Germinal center (tissue), 1 donor: ENCODE results near the gene YIPF1.
A peak's percentile ranks its signal among the peaks of the same experiment; 100 is the strongest.
"Not testable (repeated sequence)": the region's sequence is repeated elsewhere in the genome, so short reads cannot be mapped to it uniquely, and the experiment has no call there.

ENCODE experiments used
- DNase-seq: peaks from one replicate; pipeline ENCODE4 v3.0.0; 2012; ENCODE audit warnings: mixed read lengths, low spot score

YIPF1 gene

GRCh38 chr1:53837924-53838653 is 51.5 kb downstream of the YIPF1 start, which contains the start of gene NDC1:
Gene NDC1, minus strand, starts transcription at chr1:53838296. Its CDS starts 35 bp downstream, at chr1:53838261.
- DNase-seq: peak; percentile 84

- peak; percentile 55 for DNase-seq
Observed at GRCh38 chr1:53837646-53837923, 52.0 kb downstream of the YIPF1 start.

GRCh38 chr1:53835491-53835890 is 54.1 kb downstream of the YIPF1 start:
- peak; percentile 48 for DNase-seq

GRCh38 chr1:53834776-53835175 is 54.8 kb downstream of the YIPF1 start:
- DNase-seq: no peak

GRCh38 chr1:53833393-53833792 is 56.2 kb downstream of the YIPF1 start:
- DNase-seq: no peak

- DNase-seq: no peak
Observed at GRCh38 chr1:53826367-53826766, 63.2 kb downstream of the YIPF1 start.

- no peak for DNase-seq
Observed at GRCh38 chr1:53825306-53825705, 64.3 kb downstream of the YIPF1 start.

GRCh38 chr1:53822931-53823330 is 66.7 kb downstream of the YIPF1 start:
- no peak for DNase-seq

GRCh38 chr1:53821380-53821779 is 68.2 kb downstream of the YIPF1 start:
- no peak for DNase-seq

GRCh38 chr1:53819387-53819786 is 70.2 kb downstream of the YIPF1 start:
- DNase-seq: no peak

GRCh38 chr1:53816584-53816983 is 73.0 kb downstream of the YIPF1 start:
- DNase-seq: not testable (repeated sequence)

- not testable (repeated sequence) for DNase-seq
Observed at GRCh38 chr1:53815484-53815883, 74.1 kb downstream of the YIPF1 start.

GRCh38 chr1:53811414-53811851 is 78.2 kb downstream of the YIPF1 start:
- no peak for DNase-seq

- DNase-seq: no peak
Observed at GRCh38 chr1:53810497-53810896, 79.1 kb downstream of the YIPF1 start.

- DNase-seq: no peak
Observed at GRCh38 chr1:53810007-53810406, 79.6 kb downstream of the YIPF1 start.

- no peak for DNase-seq
Observed at GRCh38 chr1:53807916-53808315, 81.7 kb downstream of the YIPF1 start.

GRCh38 chr1:53804791-53805505 is 84.6 kb downstream of the YIPF1 start:
- DNase-seq: no peak

GRCh38 chr1:53804181-53804580 is 85.4 kb downstream of the YIPF1 start:
- DNase-seq: no peak
